HUDEP-2 (cell line): ENCODE measurements around the gene ZNF451.
"Not testable (repeated sequence)": the region's sequence is repeated elsewhere in the genome, so short reads cannot be mapped to it uniquely, and the experiment has no call there.

Experiments used
- DNase-seq, 76 experiments: peaks; one replicate each; lab custom pipeline; 2025; ENCODE audit not compliant: unreplicated experiment in 76 of 76; lab: John Stamatoyannopoulos, UW

The ZNF451 gene

GRCh38 chr6:57089265-57089664 is 723 bp upstream of the ZNF451 start:
- no peak for DNase-seq

- not testable (repeated sequence) for DNase-seq
Measured at GRCh38 chr6:57090458-57091067, 575 bp downstream of the ZNF451 start.

- DNase-seq: not testable (repeated sequence)
Measured at GRCh38 chr6:57091375-57091774, 1.4 kb downstream of the ZNF451 start.

GRCh38 chr6:57094689-57095088 is 4.7 kb downstream of the ZNF451 start:
- DNase-seq: no peak

- DNase-seq: no peak
Measured at GRCh38 chr6:57097596-57097995, 7.6 kb downstream of the ZNF451 start.

- DNase-seq: no peak
Measured at GRCh38 chr6:57102976-57103375, 13.0 kb downstream of the ZNF451 start.

- no peak for DNase-seq
Measured at GRCh38 chr6:57104336-57104735, 14.3 kb downstream of the ZNF451 start.

GRCh38 chr6:57106990-57107389 is 17.0 kb downstream of the ZNF451 start:
- DNase-seq: no peak

GRCh38 chr6:57108691-57109090 is 18.7 kb downstream of the ZNF451 start:
- DNase-seq: no peak

GRCh38 chr6:57109880-57110279 is 19.9 kb downstream of the ZNF451 start:
- DNase-seq: peak in 1 of 76 experiments; percentile 10

- no peak for DNase-seq
Measured at GRCh38 chr6:57113105-57113504, 23.1 kb downstream of the ZNF451 start.

GRCh38 chr6:57116776-57117175 is 26.8 kb downstream of the ZNF451 start:
- DNase-seq: no peak

GRCh38 chr6:57117796-57118195 is 27.8 kb downstream of the ZNF451 start:
- DNase-seq: no peak

GRCh38 chr6:57123111-57123510 is 33.1 kb downstream of the ZNF451 start:
- no peak for DNase-seq

- DNase-seq: no peak
Measured at GRCh38 chr6:57127763-57128162, 37.8 kb downstream of the ZNF451 start.

- no peak for DNase-seq
Measured at GRCh38 chr6:57130661-57131177, 40.7 kb downstream of the ZNF451 start.

GRCh38 chr6:57134954-57135353 is 45.0 kb downstream of the ZNF451 start:
- DNase-seq: no peak

GRCh38 chr6:57135885-57136284 is 45.9 kb downstream of the ZNF451 start:
- no peak for DNase-seq

GRCh38 chr6:57137350-57137749 is 47.4 kb downstream of the ZNF451 start:
- no peak for DNase-seq

- DNase-seq: no peak
Measured at GRCh38 chr6:57138026-57138425, 48.0 kb downstream of the ZNF451 start.

- no peak for DNase-seq
Measured at GRCh38 chr6:57141451-57142177, 51.6 kb downstream of the ZNF451 start.

- no peak for DNase-seq
Measured at GRCh38 chr6:57142178-57142525, 52.2 kb downstream of the ZNF451 start.
